ENCODE measurements around the gene MSI1.
"Not testable (repeated sequence)": the region's sequence is repeated elsewhere in the genome, so short reads cannot be mapped to it uniquely, and the experiment has no call there.

Gene MSI1

DNA sequence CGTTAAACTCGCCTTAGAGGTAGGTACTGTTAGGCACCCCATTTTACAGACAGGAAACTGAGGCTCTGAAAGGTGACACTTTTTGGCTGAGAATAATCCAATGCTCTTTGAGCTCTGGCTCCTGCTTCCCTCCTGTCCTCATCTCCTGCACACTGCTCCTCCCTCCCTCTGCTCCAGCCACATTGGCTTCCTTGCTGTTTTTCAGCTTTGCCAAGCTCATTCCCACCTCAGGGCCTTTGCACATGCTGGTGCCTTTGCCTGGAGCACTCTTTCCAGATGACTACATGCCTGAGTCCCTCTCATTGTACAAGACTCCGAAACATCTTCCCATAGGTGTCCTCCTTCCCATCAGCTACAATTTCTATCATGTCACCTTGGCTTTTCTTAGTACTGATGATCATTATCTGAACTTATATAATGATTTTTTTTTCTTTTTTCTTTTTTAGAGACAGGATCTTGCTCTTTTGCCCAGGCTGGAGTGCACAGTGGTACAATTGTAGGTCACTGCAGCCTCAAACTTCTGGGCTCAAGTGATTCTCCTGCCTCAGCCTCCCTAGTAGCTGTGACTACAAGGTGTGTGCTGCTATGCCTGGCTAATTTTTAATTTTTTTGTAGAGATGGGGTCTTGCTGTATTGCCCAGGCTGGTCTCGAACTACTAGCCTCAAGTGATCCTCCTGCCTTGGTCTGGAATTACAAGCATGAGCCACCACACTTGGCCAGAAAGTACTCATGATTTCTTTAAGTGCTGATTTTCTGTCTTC is 15.2 kb downstream of the MSI1 start:
- DNase-seq: no peak

DNA sequence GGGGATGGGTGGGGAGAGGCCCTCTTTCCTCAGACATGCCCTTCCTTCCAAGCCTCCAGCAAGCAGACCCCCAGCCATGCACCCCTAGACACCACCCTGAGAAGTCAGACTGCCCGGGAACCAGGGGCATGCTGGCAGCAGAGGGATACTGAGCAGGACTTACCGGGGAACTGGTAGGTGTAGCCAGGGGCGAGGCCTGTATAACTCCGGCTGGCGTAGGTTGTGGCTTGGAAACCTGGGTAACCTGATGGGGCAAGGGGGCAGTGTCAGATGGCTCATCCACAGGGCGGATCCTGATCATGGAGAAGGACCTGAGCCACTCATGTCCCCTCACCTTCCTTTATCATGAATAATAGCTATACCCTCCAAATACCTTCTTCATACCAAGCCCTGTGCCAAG is 15.8 kb downstream of the MSI1 start:
- DNase-seq: no peak

DNA sequence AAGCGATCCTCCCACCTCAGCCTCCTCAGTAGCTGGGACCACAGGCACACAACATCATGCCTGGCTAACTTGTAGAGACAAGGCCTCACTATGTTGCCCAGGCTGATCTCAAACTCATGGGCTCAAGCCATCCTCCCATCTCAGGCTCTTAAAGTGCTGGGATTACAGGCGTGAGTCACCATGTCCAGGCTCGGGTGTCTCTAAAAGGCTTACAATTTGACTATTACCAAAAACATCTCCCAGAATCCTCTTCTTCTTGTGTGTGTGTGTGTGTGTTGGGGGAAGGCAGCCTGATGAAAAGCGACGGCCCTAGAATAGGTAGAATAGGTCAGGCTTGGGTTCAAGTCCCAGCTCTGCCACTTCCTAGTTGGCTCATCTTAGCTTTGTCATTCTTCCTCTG is 16.8 kb downstream of the MSI1 start:
- no peak for DNase-seq

DNA sequence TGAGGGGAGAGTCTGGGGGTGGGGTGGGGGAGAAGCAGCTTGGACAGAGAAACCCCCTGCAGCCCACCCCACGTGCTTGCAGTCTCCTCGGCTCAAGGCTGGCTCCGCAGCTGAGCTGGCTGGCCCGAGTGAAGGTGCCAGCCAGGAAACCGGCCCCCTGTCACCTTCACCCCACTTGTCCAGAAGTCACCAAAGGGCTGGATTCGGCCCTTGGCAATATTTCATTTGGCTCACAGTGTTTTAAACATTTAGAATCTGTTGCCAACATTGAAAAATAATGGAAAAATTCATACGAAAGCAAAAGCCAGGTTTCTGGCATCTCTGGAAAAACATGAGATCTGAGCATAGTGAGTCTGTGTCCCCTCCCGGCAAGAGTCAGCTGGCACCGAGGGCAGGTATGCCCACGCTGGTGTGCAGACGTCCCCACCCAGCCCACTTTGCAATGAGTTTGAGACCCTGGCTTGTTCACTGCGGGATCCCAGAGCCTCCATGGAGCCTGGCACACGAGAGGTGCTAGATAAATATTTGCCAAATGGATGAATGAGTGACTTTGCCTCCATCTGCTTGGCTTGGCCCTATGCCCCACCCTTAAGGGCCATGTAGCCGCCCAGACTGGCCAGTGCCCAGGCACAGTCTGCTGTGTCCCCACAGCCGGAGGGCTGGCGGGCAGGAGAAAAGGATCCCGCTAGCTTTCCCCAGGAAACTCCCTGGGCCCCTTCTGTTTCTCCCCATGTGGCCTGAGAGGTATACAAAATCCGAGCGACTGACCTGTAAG is 18.2 kb downstream of the MSI1 start:
- DNase-seq: peak; percentile 80

DNA sequence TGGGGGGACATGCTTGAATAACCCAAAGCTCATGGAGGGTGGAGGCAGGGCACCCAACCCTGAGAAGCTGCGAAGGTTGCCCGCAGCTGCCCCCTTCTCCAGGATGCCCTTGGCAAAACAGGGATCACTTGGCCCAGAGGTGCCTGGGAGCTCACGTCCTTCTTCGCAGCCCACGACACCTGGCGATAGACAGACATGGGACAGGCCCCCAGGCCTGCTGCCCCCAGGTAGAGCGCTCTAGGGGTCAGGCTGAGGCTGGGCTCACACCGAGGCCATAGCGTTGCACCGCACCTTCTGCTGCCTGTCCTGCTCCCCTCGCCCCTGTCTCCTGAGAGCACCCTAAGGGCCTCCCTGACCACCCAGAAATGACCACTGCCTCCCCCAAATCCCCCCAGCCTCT is 21.2 kb downstream of the MSI1 start:
- no peak for DNase-seq

DNA sequence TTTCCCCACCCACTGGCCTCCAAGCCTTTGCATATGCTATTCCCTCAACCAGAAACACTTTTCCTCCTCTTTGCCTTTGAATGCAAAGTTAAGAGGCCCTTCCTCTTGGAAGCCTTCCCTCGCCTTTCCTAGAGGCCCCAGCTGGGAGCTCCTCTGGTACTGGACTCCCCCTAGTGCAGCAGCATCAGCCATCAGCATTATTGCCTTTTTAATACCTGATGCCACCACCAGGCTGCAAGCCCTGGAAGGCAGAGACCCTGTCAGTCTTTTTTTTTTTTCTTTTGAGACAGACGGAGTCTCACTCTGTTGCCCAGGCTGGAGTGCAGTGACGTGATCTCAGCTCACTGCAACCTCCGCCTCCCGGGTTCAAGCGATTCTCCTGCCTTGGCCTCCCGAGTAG is 22.3 kb downstream of the MSI1 start:
- no peak for DNase-seq

DNA sequence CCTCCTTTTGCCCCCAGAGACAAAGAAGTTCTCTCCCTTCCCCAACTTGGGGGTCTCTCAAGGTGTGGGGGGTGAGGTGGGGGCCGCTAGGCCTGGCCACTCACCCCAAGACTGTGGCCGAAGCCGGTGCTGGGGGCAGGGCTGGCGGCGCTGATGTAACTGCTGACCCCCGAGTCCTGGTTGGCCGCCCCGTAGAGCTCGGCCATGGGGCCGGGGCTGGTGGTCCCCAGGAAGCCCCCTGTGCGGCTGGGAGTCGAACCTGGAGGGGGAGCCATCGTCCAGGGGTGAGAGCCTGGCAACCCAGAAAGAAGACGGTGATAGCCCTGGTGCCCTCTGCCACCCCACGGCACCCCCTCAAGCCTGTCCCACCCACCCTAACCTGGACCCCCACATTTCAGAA is 22.9 kb downstream of the MSI1 start:
- no peak for DNase-seq

DNA sequence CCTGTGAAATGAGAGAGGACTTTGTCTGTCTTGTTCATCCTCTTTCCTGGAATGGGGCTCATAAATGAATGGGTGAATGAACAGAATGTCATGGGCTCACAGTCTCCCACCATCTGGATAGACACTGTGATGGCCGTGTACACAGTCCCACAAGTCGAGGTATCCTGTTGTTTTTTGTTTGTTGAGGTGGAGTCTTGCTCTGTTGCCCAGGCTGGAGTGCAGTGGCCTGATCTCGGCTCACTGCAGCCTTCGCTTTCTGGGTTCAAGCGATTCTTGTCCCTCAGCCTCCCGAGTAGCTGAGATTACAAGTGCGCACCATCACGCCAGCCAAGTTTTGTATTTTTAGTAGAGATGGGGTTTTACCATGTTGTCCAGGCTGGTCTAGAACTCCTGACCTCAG is 25.3 kb downstream of the MSI1 start:
- no peak for DNase-seq

DNA sequence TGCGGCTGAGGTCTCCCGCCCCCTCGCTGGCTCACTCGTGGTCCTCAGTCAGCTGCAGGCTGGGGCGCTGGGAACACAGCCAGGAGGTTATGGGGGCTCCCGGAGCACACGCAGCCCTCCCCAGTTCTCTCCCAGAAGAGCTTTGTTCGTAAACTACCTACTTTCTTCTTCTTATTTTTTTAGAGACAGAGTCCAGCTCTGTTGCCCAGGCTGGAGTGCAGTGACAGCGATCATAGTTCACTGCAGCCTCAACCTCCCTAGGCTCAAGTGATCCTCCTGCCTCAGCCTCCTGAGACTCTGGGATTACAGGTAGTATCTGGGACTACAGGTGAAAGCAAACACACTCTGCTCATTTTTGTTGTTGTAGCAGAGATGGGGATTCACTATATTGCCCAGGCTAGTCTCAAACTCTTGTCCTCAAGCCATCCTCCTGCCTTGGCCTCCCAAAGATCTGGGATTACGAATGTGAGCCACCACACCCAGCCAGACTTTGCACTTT is 25.9 kb downstream of the MSI1 start:
- no peak for DNase-seq

DNA sequence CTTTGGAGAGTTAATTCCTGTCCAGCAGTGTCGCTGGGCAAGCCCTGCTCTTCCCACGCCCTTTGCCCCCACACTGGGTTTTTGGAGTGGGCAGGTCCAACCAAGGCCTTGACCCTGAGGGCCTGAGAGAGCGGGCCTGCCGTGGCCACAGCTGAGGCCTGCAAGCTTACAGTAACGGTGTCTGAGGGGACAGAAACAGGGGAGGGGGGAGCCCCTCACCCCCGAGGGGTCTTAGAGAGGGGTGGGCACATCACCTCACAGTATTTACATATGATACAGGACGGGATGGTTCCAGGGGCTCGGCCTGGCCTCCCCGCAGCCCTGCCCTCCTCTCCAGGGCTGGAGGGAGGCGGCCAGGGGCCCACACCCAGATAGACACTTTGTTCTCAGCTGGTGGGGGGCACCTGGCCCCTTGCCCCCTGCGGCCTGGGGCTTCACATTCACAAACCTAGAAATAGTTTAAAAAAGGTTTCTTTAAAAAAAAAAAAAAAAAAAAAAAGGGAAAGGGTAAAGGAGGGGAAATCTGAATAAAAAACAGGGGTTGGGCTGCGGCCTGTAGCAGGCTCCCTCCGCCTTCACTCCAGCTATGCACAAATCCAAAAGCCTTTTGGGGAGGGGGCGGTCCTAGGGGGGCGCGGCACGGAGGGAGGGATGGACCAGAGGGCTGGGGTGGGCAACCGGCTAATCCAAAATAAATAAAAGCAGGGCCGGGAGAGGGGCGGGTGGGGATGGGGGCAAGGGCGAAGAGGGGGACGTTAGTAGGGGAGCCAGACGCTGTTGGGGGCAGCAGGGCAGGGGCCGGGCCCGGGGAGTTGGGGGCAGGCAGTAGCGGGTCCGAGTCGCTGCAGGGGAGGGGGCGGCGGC is 26.6 kb downstream of the MSI1 start:
- no peak for DNase-seq

DNA sequence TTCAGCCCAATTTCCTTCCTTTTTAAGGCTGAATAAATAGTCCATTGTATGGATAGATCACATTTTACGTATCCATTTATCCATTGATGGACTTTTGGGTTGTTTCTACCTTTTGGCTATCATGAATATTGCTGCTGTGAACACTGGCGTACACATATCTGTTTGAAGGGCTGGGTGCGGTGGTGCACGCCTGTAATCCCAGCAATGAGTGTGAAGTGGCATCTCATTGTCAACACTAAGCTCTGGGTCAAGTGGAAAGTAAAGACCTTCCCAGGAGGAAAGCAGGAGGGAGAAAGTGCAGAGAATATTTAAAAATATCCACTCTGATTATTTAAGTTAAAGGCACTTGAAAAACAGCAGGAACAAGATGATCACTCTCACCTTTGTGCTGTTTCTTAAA is 29.7 kb downstream of the MSI1 start:
- no peak for DNase-seq

DNA sequence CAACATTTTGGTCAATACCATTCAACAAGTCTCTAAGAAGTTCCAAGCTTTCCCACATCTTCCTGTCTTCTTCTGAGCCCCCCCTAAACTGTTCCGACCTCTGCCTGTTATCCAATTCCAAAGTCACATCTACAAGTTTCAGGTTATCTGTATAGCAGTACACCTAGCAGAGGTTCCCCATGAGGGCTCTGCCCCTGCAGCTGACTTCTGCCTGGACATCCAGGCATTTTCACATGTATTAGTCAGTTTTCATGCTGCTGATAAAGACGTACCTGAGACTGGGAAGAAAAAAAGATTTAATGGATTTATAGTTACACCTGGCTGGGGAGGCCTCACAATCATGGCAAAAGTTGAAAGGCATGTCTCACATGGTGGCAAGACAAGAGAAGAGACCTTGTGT is 31.2 kb downstream of the MSI1 start:
- no peak for DNase-seq

DNA sequence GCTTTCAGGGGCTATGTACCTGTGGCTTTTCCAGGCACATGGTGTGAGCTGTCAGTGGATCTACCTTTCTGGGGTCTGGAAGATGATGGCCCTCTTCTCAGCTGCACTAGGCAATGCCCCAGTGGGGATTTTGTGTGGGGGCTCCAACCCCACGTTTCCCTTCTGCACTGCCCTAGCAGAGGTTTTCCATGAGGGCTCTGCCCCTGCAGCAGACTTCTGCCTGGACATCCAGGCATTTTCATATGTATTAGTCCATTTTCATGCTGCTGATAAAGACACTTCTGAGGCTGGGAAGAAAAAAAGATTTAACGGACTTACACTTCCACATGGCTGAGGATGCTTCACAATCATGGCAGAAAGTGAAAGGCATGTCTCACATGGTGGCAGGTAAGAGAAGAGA is 32.6 kb downstream of the MSI1 start:
- DNase-seq: not testable (repeated sequence)

DNA sequence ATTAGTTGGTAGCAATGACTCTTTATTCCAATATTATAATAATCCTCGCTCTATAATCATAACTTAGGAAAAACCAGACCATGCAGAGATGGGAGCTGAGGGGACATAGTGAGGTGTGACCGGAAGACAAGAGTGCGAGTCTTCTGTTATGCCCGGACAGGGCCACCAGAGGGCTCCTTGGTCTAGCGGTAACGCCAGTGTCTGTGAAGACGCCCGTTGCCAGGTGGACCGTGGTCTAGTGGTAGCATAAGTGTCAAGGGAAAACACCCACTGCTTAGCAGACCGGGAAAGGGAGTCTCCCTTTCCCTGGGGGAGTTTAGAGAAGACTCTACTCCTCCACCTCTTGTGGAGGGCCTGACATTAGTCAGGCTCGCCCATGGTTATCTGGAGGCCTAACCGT is 33.5 kb downstream of the MSI1 start:
- DNase-seq: peak; percentile 78

DNA sequence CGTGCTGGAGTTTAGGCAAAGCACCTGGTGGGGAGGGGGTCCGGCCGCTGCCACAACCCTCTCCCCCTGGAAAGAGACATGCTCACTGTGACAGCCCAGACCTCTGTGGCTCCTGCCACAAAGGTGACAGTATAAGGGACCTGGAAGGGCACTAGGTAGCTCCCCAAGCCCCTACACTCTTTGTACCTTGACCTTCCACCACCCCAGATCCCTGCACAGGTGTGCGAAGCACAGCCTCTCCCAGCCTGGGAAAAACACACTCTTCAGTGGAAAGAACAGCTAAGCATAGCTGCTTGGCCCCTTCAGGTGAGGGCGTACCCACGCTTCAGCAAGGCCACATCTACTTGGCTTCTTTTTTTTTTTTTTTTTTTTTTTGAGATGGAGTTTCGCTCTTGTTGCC is 36.4 kb downstream of the MSI1 start:
- no peak for DNase-seq

DNA sequence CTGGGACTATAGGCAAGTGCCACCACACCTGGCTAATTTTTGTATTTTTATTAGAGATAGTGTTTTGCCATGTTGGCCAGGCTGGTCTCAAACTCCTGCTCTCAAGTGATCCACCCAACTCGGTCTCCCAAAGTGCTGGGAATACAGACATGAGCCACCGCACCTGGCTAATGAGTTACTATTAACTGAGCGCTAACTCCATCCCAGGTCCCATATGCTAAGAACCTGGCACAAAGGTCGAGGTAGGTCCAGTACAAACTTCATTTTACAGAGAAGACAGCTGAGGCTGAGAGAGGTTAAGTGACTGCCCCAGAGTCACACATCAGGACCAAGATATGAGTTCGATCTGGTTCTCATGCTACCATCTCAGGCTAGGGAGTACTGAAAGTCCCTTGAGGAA is 36.9 kb downstream of the MSI1 start:
- no peak for DNase-seq

DNA sequence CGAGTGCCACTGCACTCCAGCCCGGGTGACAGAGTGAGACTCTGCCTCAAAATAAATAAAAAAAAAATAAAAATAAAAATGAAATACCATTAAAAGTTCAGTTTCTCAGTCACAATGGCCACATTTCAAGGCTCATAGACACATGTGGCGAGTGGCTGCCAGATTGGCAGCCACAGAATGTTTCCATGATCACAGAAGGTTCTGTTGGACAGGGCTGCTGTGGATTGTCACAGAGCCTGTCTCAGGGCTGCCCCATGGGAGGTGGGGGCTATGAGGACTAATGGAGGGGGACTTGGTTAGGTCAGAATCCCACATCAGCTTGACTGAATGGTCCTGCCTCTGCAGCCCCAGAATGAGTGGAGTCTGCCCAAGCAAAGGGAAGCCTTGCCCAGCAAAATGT is 37.6 kb downstream of the MSI1 start:
- no peak for DNase-seq

DNA sequence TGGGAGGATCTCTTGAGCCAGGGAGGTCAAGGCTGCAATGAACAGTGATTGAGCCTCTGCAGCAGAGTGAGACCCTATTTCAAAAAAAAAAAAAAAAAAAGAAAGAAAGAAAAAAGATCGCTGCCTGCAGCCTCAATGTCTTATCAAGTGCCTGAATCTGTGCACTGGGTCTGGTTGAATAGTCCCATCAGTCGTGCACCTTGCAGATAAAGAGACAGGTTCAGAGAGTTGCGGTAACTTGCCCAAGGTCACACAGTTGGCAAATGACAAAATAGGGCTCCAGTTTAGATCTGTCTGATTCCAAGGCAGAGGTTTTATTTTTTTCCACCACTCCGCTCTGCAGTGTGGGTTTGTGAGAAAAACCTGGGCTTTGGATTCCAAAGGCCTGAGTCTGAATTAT is 40.7 kb downstream of the MSI1 start:
- no peak for DNase-seq

DNA sequence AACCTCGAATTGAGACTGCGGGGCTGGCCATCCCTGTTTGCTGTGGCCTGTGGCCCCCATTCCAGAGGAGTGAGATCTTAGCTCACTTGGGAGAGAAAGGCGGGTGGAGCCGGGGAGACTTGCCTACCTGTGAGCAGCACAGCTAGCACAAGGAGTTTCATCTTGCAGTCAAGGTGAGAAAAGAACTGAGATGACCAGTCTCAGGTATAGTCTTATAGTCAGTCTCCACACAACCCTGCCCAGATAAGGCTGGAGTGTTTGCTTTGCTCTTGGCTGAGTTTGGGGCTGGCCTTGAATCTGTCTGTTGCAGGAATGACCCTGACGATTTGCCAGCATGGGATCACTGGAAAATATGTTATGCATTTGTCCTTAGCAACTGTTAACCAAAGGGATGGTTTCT is 41.4 kb downstream of the MSI1 start, which contains the start of gene PLA2G1B:
Gene PLA2G1B (minus strand): TSS at position 187 of the 400 bp plus-strand sequence. CDS start 26 bp downstream, at position 161.
- DNase-seq: no peak

DNA sequence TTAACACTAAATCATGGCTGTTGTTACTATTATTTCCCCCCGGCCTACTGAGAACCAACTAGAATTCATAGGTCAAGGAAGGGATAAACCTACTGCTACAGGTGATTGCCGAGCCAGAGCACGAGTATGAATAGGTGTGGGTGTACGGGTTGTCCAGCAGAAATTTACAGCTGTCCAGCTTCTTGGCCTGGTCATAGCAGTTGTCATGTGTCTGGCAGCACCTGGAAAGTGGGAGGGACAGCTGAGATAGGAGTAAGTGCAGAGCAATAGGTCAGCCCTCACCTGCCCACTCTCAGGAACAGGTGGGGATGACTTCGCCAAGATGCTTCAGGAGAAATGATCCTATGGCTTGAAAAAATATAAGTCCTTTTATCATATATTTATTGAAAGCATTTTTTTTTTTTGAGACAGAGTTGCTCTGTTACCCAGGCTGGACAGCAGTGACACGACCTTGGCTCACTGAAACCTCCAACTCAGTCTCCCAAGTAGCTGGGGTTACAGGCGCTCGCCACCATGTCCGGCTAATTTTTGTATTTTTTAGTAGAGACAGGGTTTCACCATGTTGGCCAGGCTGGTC is 44.0 kb downstream of the MSI1 start:
- no peak for DNase-seq

DNA sequence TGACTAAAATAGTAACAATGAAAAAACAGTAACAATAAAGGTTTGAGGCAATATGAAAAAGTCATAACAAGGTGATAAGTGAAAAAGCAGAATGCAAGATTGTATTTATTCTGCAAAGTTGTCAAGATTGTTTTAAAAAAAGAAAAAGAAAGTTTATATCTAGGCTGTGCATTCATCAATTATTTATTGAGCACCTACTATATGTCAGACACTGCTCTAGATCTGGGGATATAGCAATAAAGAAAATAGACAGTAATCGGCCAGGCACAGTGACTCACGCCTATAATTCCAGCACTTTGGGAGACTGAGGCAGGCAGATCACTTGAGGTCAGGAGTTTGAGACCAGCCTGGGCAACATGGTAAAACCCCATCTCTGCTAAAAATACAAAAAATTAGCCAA is 45.2 kb downstream of the MSI1 start:
- no peak for DNase-seq

DNA sequence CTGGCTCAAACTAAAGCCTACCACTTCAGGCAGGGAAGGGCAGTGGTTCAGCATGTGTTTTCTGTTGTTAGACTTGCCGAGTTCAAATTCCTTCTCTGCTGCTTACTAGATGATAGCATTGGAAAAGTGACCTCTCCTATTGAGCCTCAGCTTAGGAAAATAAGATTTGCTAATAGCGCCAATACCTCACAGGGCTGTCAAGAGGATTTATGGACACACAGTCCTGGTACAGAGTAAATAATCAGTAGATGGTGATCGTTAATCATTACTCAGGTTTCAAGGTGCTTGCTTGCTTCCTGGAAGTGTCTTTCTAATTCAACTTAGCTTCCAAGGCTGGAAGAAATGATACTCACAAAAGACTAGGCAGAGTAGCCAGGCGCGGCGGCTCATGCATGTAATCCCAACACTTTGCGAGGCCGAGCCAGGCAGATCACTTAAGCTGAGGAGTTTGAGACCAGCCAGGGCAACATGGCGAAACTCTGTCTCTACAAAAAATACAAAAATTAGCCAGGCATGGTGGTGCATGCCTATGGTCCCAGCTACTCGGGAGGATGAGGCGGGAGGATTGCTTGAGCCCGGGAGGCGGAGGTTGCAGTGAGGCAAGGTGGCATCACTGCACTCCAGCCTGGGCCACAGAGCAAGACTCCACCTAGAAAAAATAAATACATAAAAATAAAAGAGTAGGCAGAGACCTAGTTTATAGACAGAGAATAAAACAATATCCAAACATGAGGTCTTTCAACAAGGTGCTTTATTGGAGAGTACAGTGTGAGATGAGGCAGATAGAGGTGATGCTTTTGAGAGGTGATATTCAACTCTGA is 47.4 kb downstream of the MSI1 start:
- DNase-seq: no peak
